Measurements from ENCODE around the gene PKN2.
"Not testable (repeated sequence)": the region's sequence is repeated elsewhere in the genome, so short reads cannot be mapped to it uniquely, and the experiment has no call there.

The PKN2 gene

DNA sequence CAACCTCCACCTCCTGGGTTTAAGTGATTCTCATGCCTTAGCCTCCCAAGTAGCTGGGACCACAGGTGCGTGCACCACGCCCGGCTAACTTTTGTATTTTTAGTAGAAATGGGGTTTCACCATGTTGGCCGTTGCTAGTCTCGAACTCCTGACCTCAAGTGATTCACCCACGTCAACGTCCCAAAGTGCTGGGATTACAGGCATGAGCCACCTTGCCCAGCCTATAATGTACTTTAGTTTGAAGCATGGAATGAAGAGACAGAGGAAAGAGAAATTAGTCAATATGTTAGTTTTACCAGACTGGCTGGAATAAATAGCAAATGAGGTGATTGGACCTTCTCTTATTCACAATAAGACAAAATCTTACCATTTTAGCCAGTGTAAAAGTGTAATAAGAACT is 118.3 kb downstream of the PKN2 start:
- peaks cover 73% of the 10 kb centered on the region for H3K36me3 Mint-ChIP-seq (ENCODE audit: low read depth)
- no peaks in the 10 kb centered on the region for H3K27me3 Mint-ChIP-seq
- peaks cover 26% of the 10 kb centered on the region for H3K4me1 Mint-ChIP-seq (ENCODE audit: low read depth)
- peaks cover 8% of the 10 kb centered on the region for H3K9me3 Mint-ChIP-seq
- intact Hi-C loops (cut with micrococcal nuclease): loop anchor here (10.0 kb wide), 1 partner anchor 148 kb away; no protein-coding TSS in a partner anchor
- peak overlapping the region; percentile 30 for H3K27ac Mint-ChIP-seq
- no peak overlapping the region for H3K4me3 Mint-ChIP-seq

DNA sequence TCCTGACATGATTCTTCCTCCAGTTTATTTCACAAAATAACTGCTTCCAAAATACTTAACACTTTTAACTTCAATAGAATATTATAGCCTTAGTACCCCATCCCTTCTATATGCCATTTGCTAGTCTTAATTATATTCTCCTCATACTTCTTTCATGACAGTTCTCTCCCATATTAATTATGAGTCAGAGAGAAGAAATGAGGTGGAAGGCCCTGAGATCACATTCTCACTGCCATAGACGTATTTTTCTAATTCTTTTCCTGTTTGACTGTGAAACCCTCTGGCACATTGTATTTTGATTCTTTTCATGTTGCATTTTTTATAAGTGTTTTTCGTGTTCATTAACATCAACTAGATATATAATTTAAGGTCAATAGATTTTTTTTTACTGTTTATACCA is 118.9 kb downstream of the PKN2 start:
- Mint-ChIP-seq H3K9me3 (peaks cover 8% of the 10 kb centered on the region), H3K27me3 (no peaks in the 10 kb centered on the region), H3K4me1 (ENCODE audit: low read depth) (peaks cover 26% of the 10 kb centered on the region), H3K27ac (no peak overlapping the region), H3K4me3 (no peak overlapping the region), H3K36me3 (ENCODE audit: low read depth) (peaks cover 68% of the 10 kb centered on the region)
- intact Hi-C loops (cut with micrococcal nuclease): loop anchor here (10.0 kb wide), 1 partner anchor 148 kb away; no protein-coding TSS in a partner anchor

DNA sequence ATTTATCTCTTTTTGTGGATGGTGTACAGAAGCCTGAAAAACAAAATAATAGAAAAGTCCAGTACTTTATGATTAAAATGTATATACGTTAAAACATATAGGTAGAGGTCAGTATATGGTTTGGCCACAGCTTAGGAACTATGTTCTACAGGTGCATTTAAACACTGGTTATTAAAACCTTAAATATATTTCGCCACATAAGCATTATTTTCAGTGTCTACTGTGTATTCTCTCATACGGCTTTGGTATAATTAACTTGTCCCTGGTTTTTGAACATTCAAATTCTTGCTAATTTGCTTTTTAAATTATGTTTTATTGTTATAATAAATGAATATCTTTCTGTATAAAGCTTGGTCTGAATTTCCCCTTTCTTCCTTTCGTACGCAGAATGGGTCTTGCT is 119.4 kb downstream of the PKN2 start:
- intact Hi-C loops (cut with micrococcal nuclease): loop anchor here (10.0 kb wide), 1 partner anchor 149 kb away; no protein-coding TSS in a partner anchor
- Mint-ChIP-seq H3K4me1 (ENCODE audit: low read depth) (peaks cover 23% of the 10 kb centered on the region), H3K9me3 (peaks cover 8% of the 10 kb centered on the region), H3K27ac (no peak overlapping the region), H3K36me3 (ENCODE audit: low read depth) (peaks cover 65% of the 10 kb centered on the region), H3K27me3 (no peaks in the 10 kb centered on the region), H3K4me3 (no peak overlapping the region)

DNA sequence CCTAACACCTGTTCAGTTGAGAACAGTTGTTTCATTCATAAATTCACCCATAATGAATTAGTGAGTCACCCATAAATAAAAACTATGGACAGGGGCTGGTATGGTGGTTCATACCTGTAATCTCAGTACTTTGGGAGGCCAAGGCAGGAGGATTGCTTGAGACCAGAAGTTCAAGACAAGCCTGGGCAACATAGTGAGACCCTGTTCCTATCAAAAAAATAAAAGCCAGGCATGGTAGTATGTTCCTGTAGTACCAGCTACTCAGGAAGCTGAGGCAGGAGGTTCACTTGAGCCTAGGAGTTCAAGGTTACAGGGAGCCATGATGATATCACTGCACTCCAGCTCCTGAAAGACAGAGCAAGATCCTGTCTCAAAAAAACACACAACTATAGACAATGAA is 128.3 kb downstream of the PKN2 start:
- Mint-ChIP-seq H3K4me3 (no peak overlapping the region), H3K9me3 (no peaks in the 10 kb centered on the region), H3K27ac (no peak overlapping the region), H3K36me3 (ENCODE audit: low read depth) (peaks cover 47% of the 10 kb centered on the region), H3K27me3 (no peaks in the 10 kb centered on the region), H3K4me1 (ENCODE audit: low read depth) (no peaks in the 10 kb centered on the region)
- intact Hi-C loops (cut with micrococcal nuclease): no loop called here

DNA sequence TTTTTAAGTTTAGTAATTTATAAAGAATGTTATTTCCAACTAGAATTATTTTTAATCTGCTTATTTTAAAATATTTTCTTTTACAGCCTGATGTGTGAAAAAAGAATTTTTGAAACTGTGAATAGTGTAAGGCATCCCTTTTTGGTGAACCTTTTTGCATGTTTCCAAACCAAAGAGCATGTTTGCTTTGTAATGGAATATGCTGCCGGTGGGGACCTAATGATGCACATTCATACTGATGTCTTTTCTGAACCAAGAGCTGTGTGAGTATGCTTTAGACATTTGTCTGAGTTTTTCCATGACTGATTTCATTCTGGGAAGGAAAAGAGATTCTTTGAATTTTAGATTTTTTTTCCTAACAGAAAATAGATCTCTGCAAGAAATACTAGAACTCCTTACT is 129.4 kb downstream of the PKN2 start:
- intact Hi-C loops (cut with micrococcal nuclease): no loop called here

DNA sequence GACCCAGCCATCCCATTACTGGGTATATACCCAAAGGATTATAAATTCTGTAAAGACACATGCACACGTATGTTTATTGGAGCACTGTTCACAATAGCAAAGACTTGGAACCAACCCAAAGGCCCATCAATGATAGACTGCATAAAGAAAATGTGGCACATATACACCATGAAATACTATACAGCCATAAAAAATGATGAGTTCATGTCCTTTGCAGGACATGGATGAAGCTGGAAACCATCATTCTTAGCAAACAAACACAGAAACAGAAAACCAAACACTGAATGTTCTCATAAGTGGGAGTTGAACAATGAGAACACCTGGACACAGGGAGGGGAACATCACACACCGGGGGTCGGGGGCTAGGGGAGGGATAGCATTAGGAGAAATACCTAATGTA is 135.6 kb downstream of the PKN2 start:
- intact Hi-C loops (cut with micrococcal nuclease); H3K4me3 Mint-ChIP-seq; H3K27me3 Mint-ChIP-seq; H3K4me1 Mint-ChIP-seq (ENCODE audit: low read depth); H3K27ac Mint-ChIP-seq; H3K9me3 Mint-ChIP-seq: not testable (repeated sequence)
- peaks cover 73% of the 10 kb centered on the region for H3K36me3 Mint-ChIP-seq (ENCODE audit: low read depth)

More for the DNA sequence above, 129.4 kb downstream of the PKN2 start:
- no peak overlapping the region for H3K4me3 Mint-ChIP-seq
- no peaks in the 10 kb centered on the region for H3K4me1 Mint-ChIP-seq (ENCODE audit: low read depth)
- H3K9me3 Mint-ChIP-seq: no peaks in the 10 kb centered on the region
- no peak overlapping the region for H3K27ac Mint-ChIP-seq
- H3K36me3 Mint-ChIP-seq (ENCODE audit: low read depth): peaks cover 58% of the 10 kb centered on the region
- no peaks in the 10 kb centered on the region for H3K27me3 Mint-ChIP-seq

DNA sequence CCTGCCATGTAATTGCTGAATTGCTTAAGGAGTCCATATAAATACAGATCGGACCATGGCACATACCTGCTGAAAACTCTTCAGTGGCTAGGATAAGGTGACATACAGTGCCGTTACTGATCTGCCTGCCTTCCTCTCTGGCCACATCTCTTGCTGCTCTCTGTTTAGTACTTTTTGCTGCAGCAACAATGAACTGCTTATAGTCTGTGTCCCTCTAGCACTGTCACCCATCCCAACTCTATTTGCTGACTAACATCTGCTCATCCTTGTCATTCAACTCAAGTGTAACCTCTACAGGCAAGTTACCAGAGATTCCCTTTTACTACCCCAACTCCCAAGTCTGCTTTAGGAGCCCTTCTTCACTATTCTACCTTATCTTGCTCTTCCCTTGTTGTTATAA is 141.6 kb downstream of the PKN2 start:
- no peak overlapping the region for H3K4me3 Mint-ChIP-seq
- no peaks in the 10 kb centered on the region for H3K9me3 Mint-ChIP-seq
- H3K36me3 Mint-ChIP-seq (ENCODE audit: low read depth): peaks cover 61% of the 10 kb centered on the region
- intact Hi-C loops (cut with micrococcal nuclease): no loop called here
- H3K27ac Mint-ChIP-seq: no peak overlapping the region
- H3K4me1 Mint-ChIP-seq (ENCODE audit: low read depth): no peaks in the 10 kb centered on the region
- no peaks in the 10 kb centered on the region for H3K27me3 Mint-ChIP-seq

DNA sequence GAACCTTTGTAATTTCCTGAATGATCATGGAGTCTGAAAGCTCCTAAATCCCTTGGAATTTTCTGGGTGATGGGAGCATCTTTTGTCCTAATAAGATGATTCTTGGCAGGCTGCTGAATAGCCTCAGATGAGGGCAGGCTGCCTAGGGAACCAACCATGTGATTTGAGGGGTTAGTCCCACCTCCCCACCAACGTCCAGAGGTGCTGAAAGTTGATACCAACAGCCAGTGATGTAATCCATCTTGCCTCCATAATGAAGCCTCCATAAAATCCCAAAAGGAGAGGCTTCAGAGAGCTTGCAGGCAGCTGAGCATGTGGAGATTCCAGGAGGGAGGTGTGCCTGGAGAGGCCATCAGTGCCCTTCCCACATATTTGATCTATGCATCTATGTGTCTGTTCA is 163.6 kb downstream of the PKN2 start:
- Mint-ChIP-seq H3K36me3 (ENCODE audit: low read depth) (peaks cover 31% of the 10 kb centered on the region), H3K9me3 (no peaks in the 10 kb centered on the region), H3K4me3 (no peak overlapping the region), H3K27me3 (no peaks in the 10 kb centered on the region), H3K27ac (no peak overlapping the region), H3K4me1 (ENCODE audit: low read depth) (no peaks in the 10 kb centered on the region)
- intact Hi-C loops (cut with micrococcal nuclease): no loop called here

DNA sequence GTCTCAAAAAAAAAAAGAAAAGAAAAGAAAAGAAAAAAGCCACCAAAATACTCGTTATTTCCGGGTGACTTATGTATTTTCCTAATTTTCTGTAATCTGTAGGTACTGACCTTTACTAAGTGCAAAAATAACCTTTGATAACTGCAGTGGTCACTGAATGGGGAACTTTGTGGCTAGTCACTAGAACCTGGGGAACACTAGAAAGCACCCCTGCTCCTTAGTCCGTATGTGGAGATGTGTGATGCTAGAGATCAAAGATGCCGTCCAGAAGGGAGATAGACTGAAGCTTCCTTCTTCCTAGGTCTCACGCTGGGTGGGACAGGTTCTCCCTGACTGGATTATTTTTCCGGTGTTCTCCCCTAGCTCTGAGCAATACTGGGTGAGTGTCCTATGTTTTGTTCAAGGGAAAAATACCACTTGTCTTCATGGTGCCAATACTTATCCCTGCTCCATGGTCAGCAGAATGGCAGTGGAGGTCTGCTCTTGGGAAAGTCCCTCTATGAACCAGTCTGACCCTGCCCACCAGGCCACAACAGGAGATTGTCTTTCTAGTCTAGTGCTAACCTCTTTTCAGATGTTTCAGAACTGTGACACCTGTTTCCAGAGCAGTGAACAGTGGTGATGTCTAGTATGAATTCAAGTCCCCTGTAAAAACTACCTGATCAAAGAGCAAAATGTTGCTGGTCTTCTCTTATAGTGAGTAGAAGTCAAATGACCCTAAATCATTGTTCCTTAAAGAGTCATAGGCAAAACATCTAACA is 167.4 kb downstream of the PKN2 start:
- intact Hi-C loops (cut with micrococcal nuclease): no loop called here
- H3K4me3 Mint-ChIP-seq: no peak overlapping the region

DNA sequence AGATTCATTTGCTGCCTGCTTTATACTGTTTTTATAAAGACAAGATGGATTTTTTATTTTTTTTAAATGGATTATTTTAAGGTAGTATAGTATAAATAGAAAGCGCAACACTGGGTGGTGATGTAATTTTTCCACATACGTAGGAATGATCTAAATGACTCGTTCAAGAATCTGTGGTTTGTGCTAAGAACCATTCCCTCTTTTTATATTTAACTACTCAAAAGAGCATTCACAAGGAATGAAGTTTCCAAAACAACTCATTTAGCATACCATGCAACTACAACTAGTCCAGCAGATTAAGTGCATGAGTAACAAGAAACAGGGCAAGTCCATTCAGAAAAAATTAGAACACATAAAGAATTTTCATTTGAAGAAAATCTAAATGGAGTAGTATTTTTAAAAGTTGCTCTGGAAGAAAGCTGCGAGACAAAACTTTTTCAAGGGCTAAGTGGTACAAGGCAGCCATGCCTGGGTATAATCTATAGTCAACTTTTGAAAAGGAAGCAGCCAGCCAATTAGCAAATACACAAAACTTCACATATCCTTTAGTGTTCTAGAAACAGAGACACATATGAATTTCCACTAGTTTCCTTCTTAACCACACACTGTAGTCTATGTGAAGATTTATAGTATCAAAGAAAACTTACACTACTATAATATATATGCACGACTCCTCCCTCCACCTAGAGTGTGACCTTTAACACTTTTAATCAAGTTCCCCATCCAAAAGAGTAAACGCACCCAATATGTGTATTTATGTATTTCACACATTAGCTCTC is 183.9 kb downstream of the PKN2 start:
- no peak overlapping the region for H3K27ac Mint-ChIP-seq
- no peaks in the 10 kb centered on the region for H3K27me3 Mint-ChIP-seq
- H3K4me1 Mint-ChIP-seq (ENCODE audit: low read depth): peaks cover 23% of the 10 kb centered on the region
- H3K9me3 Mint-ChIP-seq: no peaks in the 10 kb centered on the region
- H3K4me3 Mint-ChIP-seq: no peak overlapping the region
- H3K36me3 Mint-ChIP-seq (ENCODE audit: low read depth): peaks cover 30% of the 10 kb centered on the region
- intact Hi-C loops (cut with micrococcal nuclease): no loop called here

More for the DNA sequence above, 167.4 kb downstream of the PKN2 start:
- no peaks in the 10 kb centered on the region for H3K4me1 Mint-ChIP-seq (ENCODE audit: low read depth)
- no peaks in the 10 kb centered on the region for H3K27me3 Mint-ChIP-seq
- H3K36me3 Mint-ChIP-seq (ENCODE audit: low read depth): peaks cover 63% of the 10 kb centered on the region
- no peaks in the 10 kb centered on the region for H3K9me3 Mint-ChIP-seq
- H3K27ac Mint-ChIP-seq: no peak overlapping the region

DNA sequence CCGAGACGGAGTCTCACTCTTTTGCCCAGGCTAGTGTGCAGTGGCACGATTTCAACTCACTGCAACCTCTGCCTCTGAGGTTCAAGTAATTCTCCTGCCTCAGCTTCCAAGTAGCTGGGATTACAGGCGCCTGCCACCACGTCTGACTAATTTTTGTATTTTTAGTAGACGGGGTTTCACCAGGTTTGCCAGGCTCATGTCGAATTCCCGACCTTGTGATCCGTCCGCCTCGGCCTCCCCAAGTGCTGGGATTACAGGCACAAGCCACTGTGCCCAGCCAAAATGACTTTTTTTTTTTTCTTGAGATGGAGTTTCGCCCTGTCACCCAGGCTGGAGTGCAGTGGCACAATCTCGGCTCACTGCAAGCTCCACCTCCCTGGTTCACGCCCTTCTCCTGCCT is 185.6 kb downstream of the PKN2 start:
- peaks cover 34% of the 10 kb centered on the region for H3K4me1 Mint-ChIP-seq (ENCODE audit: low read depth)
- H3K9me3 Mint-ChIP-seq; H3K4me3 Mint-ChIP-seq; H3K27me3 Mint-ChIP-seq; H3K27ac Mint-ChIP-seq; intact Hi-C loops (cut with micrococcal nuclease): not testable (repeated sequence)
- peaks cover 18% of the 10 kb centered on the region for H3K36me3 Mint-ChIP-seq (ENCODE audit: low read depth)

DNA sequence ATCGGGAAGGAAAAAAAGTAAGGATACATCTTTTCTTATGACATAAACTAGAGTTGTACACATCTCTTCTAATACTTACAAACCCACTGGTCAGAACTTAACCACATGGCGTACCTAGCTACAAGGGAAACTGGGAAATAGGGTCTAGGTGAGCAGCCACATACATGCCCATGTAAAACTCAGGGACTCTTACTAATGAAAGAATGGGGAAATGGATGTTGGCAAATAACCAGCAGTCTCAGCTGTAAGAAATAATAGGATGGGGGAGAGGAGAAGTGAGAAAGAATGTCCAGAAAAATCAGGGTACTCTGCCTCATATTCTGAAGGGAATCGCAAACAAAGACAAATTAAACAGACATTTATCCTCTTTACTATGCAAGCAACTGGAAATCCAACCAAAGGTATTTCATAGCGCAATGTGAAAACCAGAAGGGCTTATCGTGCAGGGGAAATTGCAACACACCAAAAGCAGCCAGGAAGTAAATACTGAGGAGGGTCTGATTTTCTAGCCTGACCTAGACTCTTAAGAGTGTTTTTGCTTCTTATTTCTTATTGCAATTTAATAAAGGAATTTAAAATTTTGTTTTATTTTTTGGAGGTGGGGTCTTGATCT is 189.8 kb downstream of the PKN2 start:
- Mint-ChIP-seq H3K36me3 (ENCODE audit: low read depth) (peaks cover 22% of the 10 kb centered on the region), H3K27ac (no peak overlapping the region), H3K4me3 (no peak overlapping the region), H3K9me3 (no peaks in the 10 kb centered on the region), H3K27me3 (no peaks in the 10 kb centered on the region), H3K4me1 (ENCODE audit: low read depth) (peaks cover 35% of the 10 kb centered on the region)
- intact Hi-C loops (cut with micrococcal nuclease): loop anchor here (2.0 kb wide), 1 partner anchor 137 kb away; no protein-coding TSS in a partner anchor

DNA sequence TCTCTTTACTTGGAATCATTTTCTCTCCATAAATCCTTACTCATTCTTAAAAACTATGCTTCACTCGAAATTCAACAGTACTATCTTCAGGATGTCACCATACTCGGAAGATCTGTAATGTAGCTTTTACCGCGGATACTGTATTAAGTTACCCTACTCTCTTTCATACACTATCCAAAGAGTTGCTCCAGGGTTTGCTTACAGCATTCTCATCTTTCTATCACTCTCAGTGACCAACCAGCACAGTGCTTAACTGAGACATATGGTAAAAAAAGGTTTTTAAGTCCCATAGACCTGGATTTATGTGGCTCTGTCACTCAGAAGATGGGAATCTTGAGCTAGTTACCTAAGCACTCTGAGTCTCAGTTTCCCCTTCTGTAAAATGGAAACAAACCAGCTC is 191.5 kb downstream of the PKN2 start:
- H3K4me1 Mint-ChIP-seq (ENCODE audit: low read depth): peaks cover 33% of the 10 kb centered on the region
- H3K27me3 Mint-ChIP-seq: no peaks in the 10 kb centered on the region
- no peak overlapping the region for H3K4me3 Mint-ChIP-seq
- no peak overlapping the region for H3K27ac Mint-ChIP-seq
- intact Hi-C loops (cut with micrococcal nuclease): loop anchor here (2.0 to 5.0 kb wide), 3 partner anchors 139 to 268 kb away; partner anchors contain the start of gene PKN2
- H3K9me3 Mint-ChIP-seq: no peaks in the 10 kb centered on the region
- peaks cover 31% of the 10 kb centered on the region for H3K36me3 Mint-ChIP-seq (ENCODE audit: low read depth)

Measured in dendritic cell treated with granulocyte-macrophage colony-stimulating factor and Interleukin-4, amounts not matched to agents 40 ng/mL and 50 ng/mL, for 4 days (primary cell).